ENCODE measurements around the gene MGAM2.

DNA sequence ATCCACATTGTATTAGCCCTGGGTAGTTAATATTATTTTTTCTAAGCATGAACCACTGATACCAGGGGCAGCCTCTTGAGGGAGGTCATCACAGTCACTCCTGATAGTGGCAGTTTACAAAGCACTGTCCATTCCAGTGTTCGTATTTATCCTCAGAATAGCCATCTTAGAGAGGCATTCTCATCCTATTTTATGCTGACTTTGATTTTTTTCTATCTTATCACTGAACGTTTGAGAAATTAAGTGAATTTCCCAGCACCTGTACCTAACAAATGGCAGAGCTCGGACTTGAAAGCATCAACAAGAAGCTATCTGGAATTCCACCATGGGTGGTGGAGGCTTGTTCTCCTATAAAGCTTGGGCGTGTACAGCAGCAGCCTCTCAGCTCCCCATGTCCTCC, 26.1 kb upstream of the MGAM2 start:
- TF ChIP-seq, protein P1, sequence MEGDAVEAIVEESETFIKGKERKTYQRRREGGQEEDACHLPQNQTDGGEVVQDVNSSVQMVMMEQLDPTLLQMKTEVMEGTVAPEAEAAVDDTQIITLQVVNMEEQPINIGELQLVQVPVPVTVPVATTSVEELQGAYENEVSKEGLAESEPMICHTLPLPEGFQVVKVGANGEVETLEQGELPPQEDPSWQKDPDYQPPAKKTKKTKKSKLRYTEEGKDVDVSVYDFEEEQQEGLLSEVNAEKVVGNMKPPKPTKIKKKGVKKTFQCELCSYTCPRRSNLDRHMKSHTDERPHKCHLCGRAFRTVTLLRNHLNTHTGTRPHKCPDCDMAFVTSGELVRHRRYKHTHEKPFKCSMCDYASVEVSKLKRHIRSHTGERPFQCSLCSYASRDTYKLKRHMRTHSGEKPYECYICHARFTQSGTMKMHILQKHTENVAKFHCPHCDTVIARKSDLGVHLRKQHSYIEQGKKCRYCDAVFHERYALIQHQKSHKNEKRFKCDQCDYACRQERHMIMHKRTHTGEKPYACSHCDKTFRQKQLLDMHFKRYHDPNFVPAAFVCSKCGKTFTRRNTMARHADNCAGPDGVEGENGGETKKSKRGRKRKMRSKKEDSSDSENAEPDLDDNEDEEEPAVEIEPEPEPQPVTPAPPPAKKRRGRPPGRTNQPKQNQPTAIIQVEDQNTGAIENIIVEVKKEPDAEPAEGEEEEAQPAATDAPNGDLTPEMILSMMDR (IDR thresholded peaks at IDR 0.05): no peak
- TF ChIP-seq EP300 (IDR thresholded peaks at IDR 0.05; ENCODE audit: low read depth) (no peak), POLR2A (IDR thresholded peaks at IDR 0.05) (no peak), POLR2AphosphoS5 (IDR thresholded peaks at IDR 0.05) (no peak)

Measured in transverse colon (tissue), 4 donors.